ENCODE measurements around the gene DDX17. TPM values are rescaled to one million over a fixed set of nuclear protein-coding genes. Genes with fewer than 3 reads are reported as not detected.

DDX17 gene
- total and polyA plus RNA-seq, 8 donors = 384 to 895 (median 803) TPM

- Histone ChIP-seq H3K4me3 (no peak overlapping the region), H3K9me3 (peaks cover 0 to 13% of the 10 kb centered on the region in 2 donors), H3K36me3 (no peaks in the 10 kb centered on the region), H3K27me3 (peaks cover 0 to 4% of the 10 kb centered on the region in 2 donors), H3K27ac (no peak overlapping the region), H3K4me1 (no peaks in the 10 kb centered on the region)
- intact Hi-C loops (cut with DNase I) = no loop called here
- TF ChIP-seq CTCF (IDR thresholded peaks at IDR 0.05) = no peak
- ATAC-seq (peak; percentile 24), DNase-seq (peak in 1 of 4 donors; percentile 10)
These were observed 34.6 kb upstream of the DDX17 start for GRCh38 chr22:38540701-38541100.

GRCh38 chr22:38531251-38531938 is 25.3 kb upstream of the DDX17 start:
- DNase-seq (no peak), ATAC-seq (no peak)
- Histone ChIP-seq H3K27me3 (peaks cover 0 to 7% of the 10 kb centered on the region in 2 donors), H3K36me3 (no peaks in the 10 kb centered on the region), H3K4me1 (no peaks in the 10 kb centered on the region), H3K4me3 (no peak overlapping the region), H3K9me3 (no peaks in the 10 kb centered on the region), H3K27ac (no peak overlapping the region)
- no peak for TF ChIP-seq CTCF (IDR thresholded peaks at IDR 0.05)
- intact Hi-C loops (cut with DNase I) = no loop called here

GRCh38 chr22:38524429-38524828 is 18.3 kb upstream of the DDX17 start:
- no peak for TF ChIP-seq CTCF (IDR thresholded peaks at IDR 0.05)
- Histone ChIP-seq H3K36me3 (no peaks in the 10 kb centered on the region), H3K4me1 (no peaks in the 10 kb centered on the region), H3K4me3 (no peak overlapping the region), H3K9me3 (no peaks in the 10 kb centered on the region), H3K27me3 (no peaks in the 10 kb centered on the region), H3K27ac (no peak overlapping the region)
- intact Hi-C loops (cut with DNase I) = no loop called here
- DNase-seq (no peak), ATAC-seq (no peak)

- H3K27ac ChIP-seq = no peak overlapping the region
These were observed 17.4 kb upstream of the DDX17 start for GRCh38 chr22:38523479-38523878.

GRCh38 chr22:38523029-38523428 is 16.9 kb upstream of the DDX17 start:
- Histone ChIP-seq H3K27ac (no peak overlapping the region), H3K4me1 (no peaks in the 10 kb centered on the region), H3K36me3 (no peaks in the 10 kb centered on the region), H3K4me3 (no peak overlapping the region), H3K9me3 (no peaks in the 10 kb centered on the region), H3K27me3 (no peaks in the 10 kb centered on the region)
- ATAC-seq (no peak), DNase-seq (no peak)
- intact Hi-C loops (cut with DNase I) = no loop called here
- TF ChIP-seq CTCF (IDR thresholded peaks at IDR 0.05) = no peak

More at GRCh38 chr22:38523479-38523878, 17.4 kb upstream of the DDX17 start:
- H3K36me3 ChIP-seq = no peaks in the 10 kb centered on the region
- intact Hi-C loops (cut with DNase I) = no loop called here
- no peak for DNase-seq
- H3K4me1 ChIP-seq = no peaks in the 10 kb centered on the region
- ATAC-seq = no peak
- no peak for TF ChIP-seq CTCF (IDR thresholded peaks at IDR 0.05)
- H3K4me3 ChIP-seq = no peak overlapping the region
- no peaks in the 10 kb centered on the region for H3K9me3 ChIP-seq
- H3K27me3 ChIP-seq = no peaks in the 10 kb centered on the region

Data from left lung (tissue), 10 donors.